DMS53 treated with DMSO at 0.1 percent for 48 hours (cell line): ENCODE data around the gene GLIPR1.
A peak's percentile ranks its signal among the peaks of the same experiment; 100 is the strongest.
"Not testable (repeated sequence)": the region's sequence is repeated elsewhere in the genome, so short reads cannot be mapped to it uniquely, and the experiment has no call there.

ENCODE experiments used
- DNase-seq: peaks from one replicate; lab custom pipeline; 2025; ENCODE audit not compliant: unreplicated experiment; lab: John Stamatoyannopoulos, UW

Gene GLIPR1

GRCh38 chr12:75511116-75512048 lies 30.8 kb downstream of the GLIPR1 start, which contains the start of gene KRR1:
TSS of gene KRR1 (minus strand) at chr12:75511609. CDS start at chr12:75511597, 12 bp downstream.
- DNase-seq = peak; percentile 99

GRCh38 chr12:75521224-75521623 lies 40.7 kb downstream of the GLIPR1 start:
- DNase-seq = not testable (repeated sequence)

GRCh38 chr12:75522124-75522523 lies 41.6 kb downstream of the GLIPR1 start:
- DNase-seq = not testable (repeated sequence)

- DNase-seq = no peak
Measured at GRCh38 chr12:75525263-75525662, 44.7 kb downstream of the GLIPR1 start.

GRCh38 chr12:75526655-75527511 lies 46.3 kb downstream of the GLIPR1 start:
- peak; percentile 80 for DNase-seq

GRCh38 chr12:75528272-75528671 lies 47.7 kb downstream of the GLIPR1 start:
- no peak for DNase-seq

- DNase-seq = no peak
Measured at GRCh38 chr12:75528692-75529091, 48.1 kb downstream of the GLIPR1 start.

- no peak for DNase-seq
Measured at GRCh38 chr12:75529316-75529715, 48.8 kb downstream of the GLIPR1 start.

- no peak for DNase-seq
Measured at GRCh38 chr12:75529826-75530225, 49.3 kb downstream of the GLIPR1 start.

GRCh38 chr12:75533239-75533638 lies 52.7 kb downstream of the GLIPR1 start:
- DNase-seq = no peak

GRCh38 chr12:75539889-75540288 lies 59.3 kb downstream of the GLIPR1 start:
- no peak for DNase-seq

- DNase-seq = no peak
Measured at GRCh38 chr12:75542942-75543341, 62.4 kb downstream of the GLIPR1 start.

- DNase-seq = no peak
Measured at GRCh38 chr12:75543529-75543928, 63.0 kb downstream of the GLIPR1 start.

GRCh38 chr12:75545636-75546035 lies 65.1 kb downstream of the GLIPR1 start:
- DNase-seq = no peak

GRCh38 chr12:75548879-75549278 lies 68.3 kb downstream of the GLIPR1 start:
- peak; percentile 2 for DNase-seq

- DNase-seq = no peak
Measured at GRCh38 chr12:75549989-75550388, 69.4 kb downstream of the GLIPR1 start.

GRCh38 chr12:75550401-75551240 lies 70.1 kb downstream of the GLIPR1 start:
- no peak for DNase-seq

GRCh38 chr12:75551477-75551876 lies 70.9 kb downstream of the GLIPR1 start:
- DNase-seq = no peak

GRCh38 chr12:75553398-75553797 lies 72.8 kb downstream of the GLIPR1 start:
- DNase-seq = peak; percentile 11
